Heart left ventricle (tissue), 16 donors: Measurements from ENCODE around the gene TSPAN13. TPM values are rescaled to one million over a fixed set of nuclear protein-coding genes. Genes with fewer than 3 reads are reported as not detected.
A peak's percentile ranks its signal among the peaks of the same experiment; 100 is the strongest.

ENCODE experiments used
- ATAC-seq, 4 donors: fragments of 200-7000 bp; cut with Tn5 transposase; one replicate each; pipeline ENCODE4 v1.9.1; 2020 to 2022; ENCODE audit warnings: moderate library complexity in 4 of 4, mild to moderate bottlenecking in 3 of 4, moderate number of reproducible peaks in 1 of 4
- DNase-seq, 5 donors: peaks; one replicate each; pipeline ENCODE4 v3.0.0-alpha.2; 2020
- H3K27ac ChIP-seq, 12 donors: fragments of 200-600 bp; sonication (generic) in 4 of 12; one replicate each; pipeline versions ENCODE4 v1.5.0 to v1.8.0; 2016 to 2022; ENCODE audit warnings: mild to moderate bottlenecking in 2 of 12
- H3K27me3 ChIP-seq, 9 donors: fragments of 200-600 bp; sonication (generic) in 2 of 9; one replicate each; pipeline versions ENCODE4 v1.5.1 to v1.8.0; 2016 to 2022; ENCODE audit warnings: mild to moderate bottlenecking in 3 of 9
- H3K36me3 ChIP-seq, 9 donors: fragments of 200-600 bp; sonication (generic) in 2 of 9; one replicate each; pipeline versions ENCODE4 v1.5.0 to v1.8.0; 2018 to 2022; ENCODE audit warnings: mild to moderate bottlenecking in 2 of 9
- H3K4me1 ChIP-seq, 12 donors: fragments of 200-600 bp; sonication (generic) in 4 of 12; one replicate each; pipeline versions ENCODE4 v1.5.0 to v1.8.0; 2016 to 2022; ENCODE audit warnings: mild to moderate bottlenecking in 3 of 12
- H3K4me3 ChIP-seq, 12 donors: fragments of 200-600 bp; sonication (generic) in 4 of 12; one replicate each; pipeline versions ENCODE4 v1.5.0 to v1.8.0; 2017 to 2022; ENCODE audit warnings: mild to moderate bottlenecking in 9 of 12, moderate library complexity in 4 of 12
- H3K9me3 ChIP-seq, 12 donors: fragments of 200-600 bp; sonication (generic) in 4 of 12; one replicate each; pipeline versions ENCODE4 v1.5.0 to v1.8.0; 2016 to 2022; ENCODE audit warnings: mild to moderate bottlenecking in 1 of 12
- CTCF ChIP-seq, 12 donors: fragments of 200-600 bp; sonication (generic) in 4 of 12; IDR thresholded peaks; one replicate each; pipeline versions ENCODE4 v1.5.0 to v1.8.0; 2018 to 2022; ENCODE audit warnings: antibody characterized with exemption in 12 of 12, mild to moderate bottlenecking in 5 of 12
- POLR2A ChIP-seq, 2 donors: fragments of 450-650 bp; IDR thresholded peaks; one replicate each; pipeline ENCODE4 v1.6.1; 2017; ENCODE audit warnings: antibody characterized with exemption in 2 of 2, mild to moderate bottlenecking in 2 of 2, moderate library complexity in 2 of 2
- WGBS, 4 donors: extraction: QIAGEN DNeasy Blood & Tissue Kit in 2 of 4; methylation state at CpG; one replicate each; pipeline versions ENCODE4 v1.1.5 to v1.1.7; 2013 to 2018; 5-methylcytosine and 5-hydroxymethylcytosine counted together
- intact Hi-C, 10 donors: fragments of 100-400 bp; cut with DNase I; formaldehyde crosslinking; loops; one replicate each; pipeline versions ENCODE4 v1.11.1 to v1.14.2; 2022
- polyA plus RNA-seq, 2 donors: library from polyadenylated mRNA; stranded (reverse); fragments of 200-250 nt; gene quantifications; one replicate each; pipeline ENCODE4 v1.2.3, GENCODE V29; 2013
- total RNA-seq, 9 donors: library from RNA; depleted of rRNA in 2 of 9; stranded (reverse); fragments of >200 nt in 2 of 9; fragmentation: NEBNext Ultra II Directional in 3 of 9; extraction: Animal tissue kit (Norgen Biotek cat#: 25700) in 3 of 9; gene quantifications; one replicate each; pipeline versions ENCODE4 v1.1.0 to v1.2.4, GENCODE V29; 2016 to 2023
- donor health status: ischemic (EF 13 %, LVEDD 7.1; RV severe dilation, severe dysfunction).
- donor health status: healthy with polysubstance abuse.
- donor health status: DM: no; HTN: yes; CAD: no.
- donor health status: DM: no; HTN: no; CAD: no.
- donor health status: ischemic (EF 25% LVEDD 6.9; RV normal size, moderate dysfunction).
- donor health status: ischemic (EF 25% LVEDD 5.7; RV mildly dilated, moderate dysfunction).
- donor health status: healthy.
- donor health status: DM: yes; HTN: yes; CAD: no.
- donor health status: ischemic (EF 35%, LVEDD 5.7; RV mildly dilated, moderate dysfunction).
- donor health status: nonischemic (EF 11% LVEDD 7.7; RV severe dilation, severe dysfunction).
- donor health status: DM: yes; HTN: yes; CAD: no.
- donor health status: PGD.
- donor health status: ischemic (EF 29% LVEDD 5.4; RV normal size, mild dysfunction).
- donor health status: nonischemic (EF 23%, LVEDD 6.1; RV moderate dilation, normal function).

Gene TSPAN13
- total and polyA plus RNA-seq, 11 donors, result 7.4 to 39.5 (median 14.8) TPM

GRCh38 chr7:16753932-16754855 lies 639 bp downstream of the TSPAN13 start:
- DNase-seq (peak; percentile 38 to 72 (median 47)), ATAC-seq (peak in 3 of 4 donors; percentile 57 to 67 (median 67))
- Histone ChIP-seq H3K9me3 (no peaks in the 10 kb centered on the region), H3K4me1 (peaks cover 0 to 24% (median 5%) of the 10 kb centered on the region in 12 donors), H3K36me3 (no peaks in the 10 kb centered on the region), H3K27me3 (no peaks in the 10 kb centered on the region), H3K4me3 (peak overlapping the region; percentile 70 to 92 (median 76)), H3K27ac (peak overlapping the region; percentile 9 to 82 (median 69))
- intact Hi-C loops, result no loop called here
- 4 to 6% (median 5%) methylated on average over 46 to 58 of the region's 58 CpGs for WGBS, 4 donors
- no peak for TF ChIP-seq CTCF (IDR thresholded peaks at IDR 0.05)
- TF ChIP-seq POLR2A (IDR thresholded peaks at IDR 0.05), result no peak

GRCh38 chr7:16754856-16755317 lies 1.3 kb downstream of the TSPAN13 start:
- peak overlapping the region; percentile 70 to 92 (median 76) for H3K4me3 ChIP-seq
- ATAC-seq (no peak), DNase-seq (no peak)
- no peaks in the 10 kb centered on the region for H3K27me3 ChIP-seq
- intact Hi-C loops, result no loop called here
- 50 to 57% (median 51%) methylated on average over 6 of the region's 6 CpGs for WGBS, 4 donors
- TF ChIP-seq CTCF (IDR thresholded peaks at IDR 0.05), result no peak
- no peak for TF ChIP-seq POLR2A (IDR thresholded peaks at IDR 0.05)
- no peaks in the 10 kb centered on the region for H3K9me3 ChIP-seq
- H3K36me3 ChIP-seq, result no peaks in the 10 kb centered on the region
- H3K27ac ChIP-seq, result peak overlapping the region in 11 of 12 donors; percentile 9 to 82 (median 73)
- peaks cover 0 to 25% (median 5%) of the 10 kb centered on the region in 12 donors for H3K4me1 ChIP-seq

GRCh38 chr7:16755397-16755796 lies 1.8 kb downstream of the TSPAN13 start:
- Histone ChIP-seq H3K4me1 (peaks cover 0 to 25% (median 5%) of the 10 kb centered on the region in 12 donors), H3K9me3 (no peaks in the 10 kb centered on the region), H3K36me3 (no peaks in the 10 kb centered on the region), H3K27me3 (no peaks in the 10 kb centered on the region), H3K27ac (peak overlapping the region in 4 of 12 donors; percentile 26 to 82 (median 81)), H3K4me3 (peak overlapping the region in 9 of 12 donors; percentile 70 to 92 (median 76))
- intact Hi-C loops, result no loop called here
- TF ChIP-seq CTCF (IDR thresholded peaks at IDR 0.05), result no peak
- ATAC-seq (no peak), DNase-seq (no peak)

GRCh38 chr7:16758036-16758435 lies 4.5 kb downstream of the TSPAN13 start:
- Histone ChIP-seq H3K36me3 (no peaks in the 10 kb centered on the region), H3K4me1 (peaks cover 0 to 25% (median 5%) of the 10 kb centered on the region in 12 donors), H3K27me3 (no peaks in the 10 kb centered on the region), H3K9me3 (no peaks in the 10 kb centered on the region), H3K27ac (no peak overlapping the region), H3K4me3 (no peak overlapping the region)
- TF ChIP-seq CTCF (IDR thresholded peaks at IDR 0.05), result no peak
- no peak for TF ChIP-seq POLR2A (IDR thresholded peaks at IDR 0.05)
- 87 to 92% (median 91%) methylated on average over 6 of the region's 6 CpGs for WGBS, 4 donors
- ATAC-seq (no peak), DNase-seq (no peak)
- intact Hi-C loops, result no loop called here
